Aorta (tissue), 5 donors: ENCODE measurements around the gene PRRT3. TPM values are rescaled to one million over a fixed set of nuclear protein-coding genes. Genes with fewer than 3 reads are reported as not detected.

ENCODE experiments used
- ATAC-seq: fragments of 200-7000 bp; cut with Tn5 transposase; one replicate; pipeline ENCODE4 v1.9.1; 2022; ENCODE audit warnings: moderate library complexity; ENCODE audit not compliant: low FRiP score
- DNase-seq, 2 donors: peaks; one replicate each; pipeline ENCODE4 v3.0.0-alpha.2; 2020
- H3K27ac ChIP-seq, 2 donors: one replicate each; pipeline ENCODE4 v1.5.1; 2013; ENCODE audit warnings: low read length in 2 of 2, mild to moderate bottlenecking in 2 of 2, moderate library complexity in 2 of 2, control low read depth in 1 of 2, inconsistent platforms in 1 of 2, low read depth in 1 of 2
- H3K27me3 ChIP-seq, 2 donors: one replicate each; pipeline ENCODE4 v1.6.1; 2013; ENCODE audit warnings: control low read depth in 1 of 2, low read length in 1 of 2, mild to moderate bottlenecking in 1 of 2, moderate library complexity in 1 of 2; ENCODE audit not compliant: insufficient read depth in 2 of 2, control insufficient read depth in 1 of 2
- H3K36me3 ChIP-seq, 2 donors: one replicate each; pipeline ENCODE4 v1.6.1; 2013; ENCODE audit warnings: control low read depth in 1 of 2, low read length in 1 of 2, mild to moderate bottlenecking in 1 of 2; ENCODE audit not compliant: insufficient read depth in 2 of 2, control insufficient read depth in 1 of 2
- H3K4me1 ChIP-seq, 2 donors: one replicate each; pipeline ENCODE4 v1.6.1; 2013; ENCODE audit warnings: low read length in 2 of 2, control low read depth in 1 of 2, mild to moderate bottlenecking in 1 of 2, moderate library complexity in 1 of 2; ENCODE audit not compliant: insufficient read depth in 2 of 2, control insufficient read depth in 1 of 2
- H3K4me3 ChIP-seq, 2 donors: one replicate each; pipeline ENCODE4 v1.5.1; 2013; ENCODE audit warnings: low read length in 2 of 2, control low read depth in 1 of 2, mild to moderate bottlenecking in 1 of 2
- H3K9me3 ChIP-seq: one replicate; pipeline ENCODE4 v1.6.1; 2013; ENCODE audit warnings: mild to moderate bottlenecking, low read length; ENCODE audit not compliant: control insufficient read depth
- WGBS, 2 donors: extraction: QIAGEN DNeasy Blood & Tissue Kit; methylation state at CpG; one replicate each; pipeline ENCODE4 v1.1.7; 2013; 5-methylcytosine and 5-hydroxymethylcytosine counted together
- intact Hi-C, 2 donors: fragments of 100-400 bp; cut with DNase I; formaldehyde crosslinking; loops; one replicate each; pipeline versions ENCODE4 v1.14.2 to v1.15.0; 2022
- polyA plus RNA-seq, 2 donors: library from polyadenylated mRNA; stranded (reverse); fragments of 200-250 nt; gene quantifications; one replicate each; pipeline ENCODE4 v1.2.3, GENCODE V29; 2013
- total RNA-seq, 2 donors: library from RNA; stranded (reverse); fragmentation: NEBNext Ultra II Directional; extraction: Animal tissue kit (Norgen Biotek cat#: 25700); gene quantifications; one replicate each; pipeline ENCODE4 v1.2.1, GENCODE V29; 2021
- donor health status: healthy with polysubstance abuse.
- donor health status: Bipolar disorder and iron deficiency.
- donor health status: DM: no; HTN: no; CAD: no.
- donor health status: DM: no; HTN: no; CAD: no.
- donor health status: DM: yes; HTN: yes; CAD: no.

Gene PRRT3
- total and polyA plus RNA-seq, 4 donors = 0.25 to 2.4 (median 1.9) TPM

DNA sequence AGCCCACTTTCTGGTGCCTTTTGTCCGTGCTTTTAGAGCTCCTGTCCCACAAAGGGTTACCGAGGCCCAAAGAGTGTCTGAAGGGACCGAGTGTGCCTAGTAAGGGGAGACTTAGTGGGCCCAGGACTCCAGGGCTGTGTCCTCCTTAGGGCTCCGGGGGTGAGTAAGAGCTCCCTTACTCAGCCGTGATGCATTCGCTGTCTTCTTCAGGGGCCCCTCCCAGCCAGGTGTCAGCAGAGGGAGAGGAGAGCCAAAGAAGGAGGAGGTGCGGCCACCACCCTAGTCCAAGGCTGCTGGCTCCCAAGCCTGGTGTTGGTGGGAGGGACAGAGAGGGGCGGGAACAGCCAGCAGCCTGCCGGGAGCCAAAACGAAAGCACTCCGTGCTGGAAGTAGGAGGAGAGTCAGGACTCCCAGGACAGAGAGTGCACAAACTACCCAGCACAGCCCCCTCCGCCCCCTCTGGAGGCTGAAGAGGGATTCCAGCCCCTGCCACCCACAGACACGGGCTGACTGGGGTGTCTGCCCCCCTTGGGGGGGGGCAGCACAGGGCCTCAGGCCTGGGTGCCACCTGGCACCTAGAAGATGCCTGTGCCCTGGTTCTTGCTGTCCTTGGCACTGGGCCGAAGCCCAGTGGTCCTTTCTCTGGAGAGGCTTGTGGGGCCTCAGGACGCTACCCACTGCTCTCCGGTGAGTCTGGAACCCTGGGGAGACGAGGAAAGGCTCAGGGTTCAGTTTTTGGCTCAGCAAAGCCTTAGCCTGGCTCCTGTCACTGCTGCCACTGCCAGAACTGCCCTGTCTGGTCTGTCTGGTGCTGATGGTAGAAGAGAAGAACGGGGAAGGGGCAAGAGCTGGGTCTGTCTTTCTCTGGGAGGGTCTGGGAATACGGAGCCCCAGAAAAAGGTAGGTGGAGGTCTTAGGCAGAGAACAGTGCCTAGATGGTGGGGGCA, 35.2 kb downstream of the PRRT3 start, which contains the start of gene IL17RC:
Gene IL17RC, plus strand, starts transcription at position 365 of the 947 bp plus-strand sequence. Its CDS starts 218 bp downstream, at position 583.
- Histone ChIP-seq H3K27me3 (no peaks in the 10 kb centered on the region), H3K4me3 (peak within 1 kb of the TSS; percentile 52 to 71), H3K36me3 (no peaks in the 10 kb centered on the region), H3K9me3 (no peaks in the 10 kb centered on the region), H3K27ac (peak within 1 kb of the TSS; percentile 46 to 81), H3K4me1 (no peaks in the 10 kb centered on the region)
- peak; percentile 91 for ATAC-seq
- DNase-seq = peak; percentile 92
- WGBS, 2 donors = 2 to 4% methylated on average over 19 of the region's 19 CpGs
- intact Hi-C loops = loop anchor here (5.0 kb wide), 1 partner anchor 75 kb away; the partner anchor contains the start of gene RPUSD3 (in 2 of the 2)

DNA sequence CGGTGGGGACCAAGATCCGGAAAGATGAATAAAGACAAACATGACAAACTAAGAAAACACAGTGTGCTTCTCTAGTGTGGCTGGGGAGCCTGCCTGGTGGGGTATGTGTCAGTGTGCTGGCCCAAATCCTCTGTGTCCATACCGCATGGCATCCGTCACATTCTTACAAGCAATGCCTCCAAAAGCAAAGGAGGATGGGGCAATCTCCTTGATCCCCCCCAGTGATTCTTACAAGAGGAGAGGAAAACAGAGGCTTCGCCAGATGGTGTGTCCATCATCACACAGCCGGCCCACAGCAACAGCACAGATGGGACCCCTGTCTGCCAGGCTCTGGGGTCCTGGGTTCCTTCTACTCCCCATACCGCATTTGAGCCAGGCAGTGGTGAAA, 35.9 kb downstream of the PRRT3 start:
- no peak for ATAC-seq
- Histone ChIP-seq H3K27ac (peak overlapping the region; percentile 2 to 69), H3K36me3 (no peaks in the 10 kb centered on the region), H3K4me1 (no peaks in the 10 kb centered on the region), H3K27me3 (no peaks in the 10 kb centered on the region), H3K4me3 (peak overlapping the region; percentile 2 to 71), H3K9me3 (no peaks in the 10 kb centered on the region)
- WGBS, 2 donors = 31% methylated on average over 6 to 7 of the region's 7 CpGs
- DNase-seq = peak in 1 of 2 donors; percentile 77
- intact Hi-C loops = loop anchor here (5.0 kb wide), 1 partner anchor 74 kb away; the partner anchor contains the start of gene RPUSD3 (in 2 of the 2)

- intact Hi-C loops = loop anchor here (2.0 to 5.0 kb wide), 2 partner anchors 25 to 73 kb away; partner anchors contain the start of genes RPUSD3 (in 2 of the 2) and JAGN1 (in 1 of the 2)
- ATAC-seq (peak; percentile 75), DNase-seq (peak; percentile 85 to 90)
- Histone ChIP-seq H3K27me3 (no peaks in the 10 kb centered on the region), H3K27ac (peak overlapping the region; percentile 46 to 81), H3K36me3 (no peaks in the 10 kb centered on the region), H3K4me1 (no peaks in the 10 kb centered on the region), H3K9me3 (no peaks in the 10 kb centered on the region), H3K4me3 (peak overlapping the region; percentile 44 to 52)
- WGBS, 2 donors = 0 to 1% methylated on average over 78 to 99 of the region's 99 CpGs
Observed at GRCh38 chr3:9915254-9916141, 36.7 kb downstream of the PRRT3 start.

- ATAC-seq (no peak), DNase-seq (peak in 1 of 2 donors; percentile 68)
- Histone ChIP-seq H3K27ac (no peak overlapping the region), H3K4me1 (no peaks in the 10 kb centered on the region), H3K36me3 (no peaks in the 10 kb centered on the region), H3K9me3 (no peaks in the 10 kb centered on the region), H3K27me3 (no peaks in the 10 kb centered on the region), H3K4me3 (peak overlapping the region in 1 of 2 donors; percentile 44)
- WGBS, 2 donors = 15 to 23% methylated on average over 15 of the region's 15 CpGs
- intact Hi-C loops = loop anchor here (2.0 to 5.0 kb wide), 2 partner anchors 24 to 72 kb away; partner anchors contain the start of genes RPUSD3 (in 2 of the 2) and JAGN1 (in 1 of the 2)
Observed at GRCh38 chr3:9914559-9915253, 37.5 kb downstream of the PRRT3 start.

DNA sequence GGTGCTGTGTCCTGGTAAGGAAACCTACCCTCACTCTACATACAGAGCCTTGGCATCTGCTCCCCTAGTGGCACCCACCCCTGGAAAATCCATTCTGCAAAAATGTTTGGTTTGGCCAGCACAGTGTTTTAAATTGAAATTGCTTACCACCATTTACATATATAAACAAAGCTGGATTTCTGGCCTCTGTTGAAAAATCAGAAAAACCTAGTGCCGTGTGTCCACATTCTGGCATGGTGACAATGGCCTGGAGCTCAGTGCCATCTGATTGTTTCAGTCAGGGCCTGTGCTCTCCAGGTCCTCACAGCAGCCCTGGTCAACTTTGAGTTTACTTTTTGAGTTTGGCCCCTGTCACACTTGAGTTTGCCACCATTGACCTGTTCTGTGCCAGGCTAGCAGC, 38.2 kb downstream of the PRRT3 start:
- intact Hi-C loops = loop anchor here in 1 of 2 donors (2.0 kb wide), 1 partner anchor 23 kb away; the partner anchor contains the start of gene JAGN1
- 5 to 7% methylated on average over 1 of the region's 1 CpG for WGBS, 2 donors

DNA sequence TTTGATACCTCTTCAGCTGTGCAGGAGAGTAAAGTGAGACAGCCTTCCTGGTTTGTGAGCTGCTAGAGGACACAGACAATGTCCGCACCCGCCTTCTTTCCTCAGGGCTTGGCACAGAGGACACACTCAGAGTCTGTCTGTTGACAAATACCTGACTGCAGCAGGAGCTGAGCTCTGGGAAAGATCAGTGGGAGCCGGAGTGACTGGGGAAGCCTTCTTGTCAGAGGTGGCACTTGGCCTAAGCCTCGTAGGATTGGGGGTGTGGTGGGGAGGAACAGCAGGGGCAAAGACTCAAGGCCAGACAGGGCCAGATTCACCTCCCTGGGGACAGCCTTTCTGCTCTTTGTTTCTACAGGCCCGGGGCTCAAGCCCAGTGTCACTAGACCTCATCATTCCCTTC, 38.6 kb downstream of the PRRT3 start:
- DNase-seq (peak in 1 of 2 donors; percentile 44), ATAC-seq (no peak)
- H3K4me3 ChIP-seq = no peak overlapping the region
- intact Hi-C loops = no loop called here
- H3K4me1 ChIP-seq = no peaks in the 10 kb centered on the region
- no peaks in the 10 kb centered on the region for H3K27me3 ChIP-seq
- no peaks in the 10 kb centered on the region for H3K36me3 ChIP-seq
- WGBS, 2 donors = 36 to 40% methylated on average over 5 of the region's 5 CpGs
- H3K9me3 ChIP-seq = no peaks in the 10 kb centered on the region
- H3K27ac ChIP-seq = no peak overlapping the region

More for the DNA sequence above, 38.2 kb downstream of the PRRT3 start:
- Histone ChIP-seq H3K9me3 (no peaks in the 10 kb centered on the region), H3K27me3 (no peaks in the 10 kb centered on the region), H3K4me3 (no peak overlapping the region), H3K4me1 (no peaks in the 10 kb centered on the region), H3K27ac (no peak overlapping the region), H3K36me3 (no peaks in the 10 kb centered on the region)
- peak in 1 of 2 donors; percentile 43 for DNase-seq
- ATAC-seq = no peak

DNA sequence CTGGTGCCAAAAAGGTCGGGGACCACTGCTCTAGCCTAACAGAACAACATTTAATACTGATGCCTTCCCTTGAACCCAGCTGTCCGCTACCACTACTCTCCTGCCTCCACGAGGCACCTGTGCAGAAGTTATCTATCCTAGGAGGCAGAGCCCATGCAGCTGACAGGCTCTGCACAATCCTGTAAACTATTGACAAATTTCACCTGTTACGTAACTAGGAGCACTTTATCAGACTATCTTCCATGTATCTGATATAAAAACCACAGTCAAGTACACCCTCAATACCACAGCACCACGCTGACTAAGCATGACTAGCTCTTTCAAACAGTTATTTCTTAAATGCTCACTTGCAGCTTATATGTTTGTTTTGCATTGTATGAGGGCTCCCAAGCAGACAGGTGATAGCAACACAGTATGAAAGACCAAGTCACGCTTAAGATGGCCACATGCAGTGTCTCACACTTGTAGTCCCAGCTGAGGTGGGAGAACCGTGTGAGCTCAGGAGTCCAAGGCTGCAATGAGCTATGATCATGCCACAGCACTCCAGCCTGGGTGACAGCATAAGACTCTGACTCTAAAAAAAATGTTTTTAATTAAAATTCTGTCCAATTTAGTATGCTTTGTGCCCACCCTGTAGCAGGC, 39.8 kb downstream of the PRRT3 start:
- Histone ChIP-seq H3K27me3 (no peaks in the 10 kb centered on the region), H3K36me3 (no peaks in the 10 kb centered on the region), H3K4me1 (no peaks in the 10 kb centered on the region), H3K9me3 (no peaks in the 10 kb centered on the region), H3K4me3 (no peak overlapping the region), H3K27ac (no peak overlapping the region)
- ATAC-seq (no peak), DNase-seq (peak in 1 of 2 donors; percentile 27)
- intact Hi-C loops = no loop called here
- 88 to 93% methylated on average over 7 of the region's 7 CpGs for WGBS, 2 donors
